Transverse colon (tissue), 3 donors: Measurements from ENCODE around the gene INPP5E.
"Not testable (repeated sequence)": the region's sequence is repeated elsewhere in the genome, so short reads cannot be mapped to it uniquely, and the experiment has no call there.

Source experiments
- EP300 ChIP-seq: sonication (generic); formaldehyde crosslinking; IDR thresholded peaks from one replicate; pipeline ENCODE4 v1.6.1; 2017; ENCODE audit warnings: antibody characterized with exemption, low read depth
- POLR2A ChIP-seq: fragments of 450-650 bp; IDR thresholded peaks from one replicate; pipeline ENCODE4 v1.6.1; 2016; ENCODE audit warnings: antibody characterized with exemption, mild to moderate bottlenecking, moderate library complexity
- TF ChIP-seq, protein P1 (sequence below), 5 experiments: fragments of 200-600 bp in 3 of 5; fragments of 450-650 bp in 2 of 5; sonication (generic) in 3 of 5; IDR thresholded peaks; 1 replicate in 2 of 5; 2 replicates in 3 of 5; pipeline ENCODE4 v1.5.1; 2016 to 2017; ENCODE audit warnings: antibody characterized with exemption in 5 of 5, inconsistent platforms in 3 of 5, mild to moderate bottlenecking in 2 of 5, moderate library complexity in 1 of 5

DNA sequence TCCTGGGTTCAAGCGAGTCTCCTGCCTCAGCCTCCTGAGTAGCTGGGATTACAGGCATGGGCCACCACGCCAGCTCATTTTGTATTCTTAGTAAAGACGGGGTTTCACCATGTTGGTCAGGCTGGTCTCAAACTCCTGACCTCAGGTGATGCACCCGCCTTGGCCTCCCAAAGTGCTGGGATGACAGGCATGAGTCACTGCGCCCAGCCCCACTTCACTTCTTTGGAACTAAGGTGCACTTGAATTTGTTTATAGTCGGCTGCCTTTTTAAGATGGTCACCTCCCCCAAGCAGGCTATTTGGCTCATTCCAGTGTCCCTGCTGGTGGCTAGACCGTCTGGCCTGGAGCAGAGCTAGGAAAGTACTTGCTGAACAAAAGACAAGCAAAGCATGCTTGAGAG is 14.3 kb downstream of the INPP5E start:
- not testable (repeated sequence) for TF ChIP-seq EP300, POLR2A
- TF ChIP-seq, protein P1, sequence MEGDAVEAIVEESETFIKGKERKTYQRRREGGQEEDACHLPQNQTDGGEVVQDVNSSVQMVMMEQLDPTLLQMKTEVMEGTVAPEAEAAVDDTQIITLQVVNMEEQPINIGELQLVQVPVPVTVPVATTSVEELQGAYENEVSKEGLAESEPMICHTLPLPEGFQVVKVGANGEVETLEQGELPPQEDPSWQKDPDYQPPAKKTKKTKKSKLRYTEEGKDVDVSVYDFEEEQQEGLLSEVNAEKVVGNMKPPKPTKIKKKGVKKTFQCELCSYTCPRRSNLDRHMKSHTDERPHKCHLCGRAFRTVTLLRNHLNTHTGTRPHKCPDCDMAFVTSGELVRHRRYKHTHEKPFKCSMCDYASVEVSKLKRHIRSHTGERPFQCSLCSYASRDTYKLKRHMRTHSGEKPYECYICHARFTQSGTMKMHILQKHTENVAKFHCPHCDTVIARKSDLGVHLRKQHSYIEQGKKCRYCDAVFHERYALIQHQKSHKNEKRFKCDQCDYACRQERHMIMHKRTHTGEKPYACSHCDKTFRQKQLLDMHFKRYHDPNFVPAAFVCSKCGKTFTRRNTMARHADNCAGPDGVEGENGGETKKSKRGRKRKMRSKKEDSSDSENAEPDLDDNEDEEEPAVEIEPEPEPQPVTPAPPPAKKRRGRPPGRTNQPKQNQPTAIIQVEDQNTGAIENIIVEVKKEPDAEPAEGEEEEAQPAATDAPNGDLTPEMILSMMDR (IDR thresholded peaks at IDR 0.05): not testable (repeated sequence)
